ENCODE data around the gene KRTAP10-4. TPM values are rescaled to one million over a fixed set of nuclear protein-coding genes. Genes with fewer than 3 reads are reported as not detected.

KRTAP10-4 gene
- total and polyA plus RNA-seq, 2 donors (not counting 1 experiment from before 2014, with no cell fraction given): not detected

GRCh38 chr21:44598061-44598460 is 24.5 kb downstream of the KRTAP10-4 start:
- Mint-ChIP-seq H3K9me3 (ENCODE audit: insufficient read depth) (peaks cover 4% of the 10 kb centered on the region), H3K27me3 (peaks cover 21% of the 10 kb centered on the region), H3K4me1 (no peaks in the 10 kb centered on the region), H3K27ac (no peak overlapping the region), H3K4me3 (no peak overlapping the region)
- ChIA-PET POLR2A (no interaction called here), CTCF (no interaction called here)
- H3K27me3 ChIP-seq (replicated peaks in 1 of 4; ENCODE audit: control extremely low read depth in 1 of 4, control insufficient read depth in 3 of 4, insufficient read depth in 4 of 4, low read length in 3 of 4): peaks cover 0 to 6% (median 0%) of the 10 kb centered on the region in 4 experiments
- ATAC-seq (ENCODE audit: low read depth) (no peak), DNase-seq (no peak)
- no peaks in the 10 kb centered on the region for H3K36me3 ChIP-seq (replicated peaks in 1 of 2; ENCODE audit: control extremely low read depth in 1 of 2, control insufficient read depth in 1 of 2, extremely low read depth in 1 of 2, insufficient read depth in 2 of 2, low read length in 1 of 2)
- no peaks in the 10 kb centered on the region for H3K79me2 ChIP-seq (ENCODE audit: control insufficient read depth, insufficient read depth, low read length)
- H3K9ac ChIP-seq (ENCODE audit: low read length): no peak overlapping the region
- no peaks in the 10 kb centered on the region for H3K4me1 ChIP-seq (ENCODE audit: control insufficient read depth in 2 of 2, insufficient read depth in 2 of 2, low read length in 2 of 2)
- WGBS (ENCODE audit: insufficient coverage): 80% methylated on average over 10 of the region's 11 CpGs
- TF ChIP-seq EZH2 (IDR thresholded peaks at IDR 0.05; ENCODE audit: borderline replicate concordance, insufficient read depth, low read depth, low read length, poor library complexity, severe bottlenecking): no peak
- TF ChIP-seq, protein P1, sequence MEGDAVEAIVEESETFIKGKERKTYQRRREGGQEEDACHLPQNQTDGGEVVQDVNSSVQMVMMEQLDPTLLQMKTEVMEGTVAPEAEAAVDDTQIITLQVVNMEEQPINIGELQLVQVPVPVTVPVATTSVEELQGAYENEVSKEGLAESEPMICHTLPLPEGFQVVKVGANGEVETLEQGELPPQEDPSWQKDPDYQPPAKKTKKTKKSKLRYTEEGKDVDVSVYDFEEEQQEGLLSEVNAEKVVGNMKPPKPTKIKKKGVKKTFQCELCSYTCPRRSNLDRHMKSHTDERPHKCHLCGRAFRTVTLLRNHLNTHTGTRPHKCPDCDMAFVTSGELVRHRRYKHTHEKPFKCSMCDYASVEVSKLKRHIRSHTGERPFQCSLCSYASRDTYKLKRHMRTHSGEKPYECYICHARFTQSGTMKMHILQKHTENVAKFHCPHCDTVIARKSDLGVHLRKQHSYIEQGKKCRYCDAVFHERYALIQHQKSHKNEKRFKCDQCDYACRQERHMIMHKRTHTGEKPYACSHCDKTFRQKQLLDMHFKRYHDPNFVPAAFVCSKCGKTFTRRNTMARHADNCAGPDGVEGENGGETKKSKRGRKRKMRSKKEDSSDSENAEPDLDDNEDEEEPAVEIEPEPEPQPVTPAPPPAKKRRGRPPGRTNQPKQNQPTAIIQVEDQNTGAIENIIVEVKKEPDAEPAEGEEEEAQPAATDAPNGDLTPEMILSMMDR (IDR thresholded peaks at IDR 0.05): no peak
- no peak overlapping the region for H3K4me2 ChIP-seq (replicated peaks; ENCODE audit: low read depth, low read length, poor library complexity, severe bottlenecking)
- no peak overlapping the region for H2AFZ ChIP-seq (ENCODE audit: insufficient read depth, low read depth, low read length, poor library complexity, severe bottlenecking)
- no peak overlapping the region for H3K27ac ChIP-seq (ENCODE audit: low read length in 2 of 2)
- H3K9me3 ChIP-seq (ENCODE audit: control extremely low read depth in 1 of 3, control insufficient read depth in 2 of 3, insufficient read depth in 1 of 3, low read length in 2 of 3): peaks cover 0 to 10% (median 3%) of the 10 kb centered on the region in 3 donors
- no peaks in the 10 kb centered on the region for H4K20me1 ChIP-seq (ENCODE audit: control insufficient read depth, insufficient read depth, low read length, poor library complexity, severe bottlenecking)
- intact Hi-C loops (cut with micrococcal nuclease): no loop called here
- no peak overlapping the region for H3K4me3 ChIP-seq (ENCODE audit: control extremely low read depth in 1 of 5, extremely low read depth in 1 of 5, insufficient read depth in 1 of 5, low read depth in 2 of 5, low read length in 4 of 5)

GRCh38 chr21:44599264-44600029 is 25.9 kb downstream of the KRTAP10-4 start:
- Histone ChIP-seq H3K4me3 (ENCODE audit: control extremely low read depth in 1 of 5, extremely low read depth in 1 of 5, insufficient read depth in 1 of 5, low read depth in 2 of 5, low read length in 4 of 5) (no peak overlapping the region), H3K4me2 (replicated peaks; ENCODE audit: low read depth, low read length, poor library complexity, severe bottlenecking) (no peak overlapping the region), H3K9me3 (ENCODE audit: control extremely low read depth in 1 of 3, control insufficient read depth in 2 of 3, insufficient read depth in 1 of 3, low read length in 2 of 3) (peaks cover 0 to 19% (median 3%) of the 10 kb centered on the region in 3 donors), H3K36me3 (replicated peaks in 1 of 2; ENCODE audit: control extremely low read depth in 1 of 2, control insufficient read depth in 1 of 2, extremely low read depth in 1 of 2, insufficient read depth in 2 of 2, low read length in 1 of 2) (no peaks in the 10 kb centered on the region), H3K27me3 (replicated peaks in 1 of 4; ENCODE audit: control extremely low read depth in 1 of 4, control insufficient read depth in 3 of 4, insufficient read depth in 4 of 4, low read length in 3 of 4) (peaks cover 0 to 13% (median 0%) of the 10 kb centered on the region in 4 experiments), H3K27ac (ENCODE audit: low read length in 2 of 2) (no peak overlapping the region), H2AFZ (ENCODE audit: insufficient read depth, low read depth, low read length, poor library complexity, severe bottlenecking) (no peak overlapping the region), H3K9ac (ENCODE audit: low read length) (no peak overlapping the region), H3K4me1 (ENCODE audit: control insufficient read depth in 2 of 2, insufficient read depth in 2 of 2, low read length in 2 of 2) (no peaks in the 10 kb centered on the region), H3K79me2 (ENCODE audit: control insufficient read depth, insufficient read depth, low read length) (no peaks in the 10 kb centered on the region), H4K20me1 (ENCODE audit: control insufficient read depth, insufficient read depth, low read length, poor library complexity, severe bottlenecking) (no peaks in the 10 kb centered on the region)
- H3K27ac Mint-ChIP-seq: no peak overlapping the region
- 85% methylated on average over 8 of the region's 8 CpGs for WGBS (ENCODE audit: insufficient coverage)
- intact Hi-C loops (cut with micrococcal nuclease): no loop called here
- no peaks in the 10 kb centered on the region for H3K4me1 Mint-ChIP-seq
- TF ChIP-seq, protein P1 (IDR thresholded peaks at IDR 0.05): no peak
- TF ChIP-seq EZH2 (IDR thresholded peaks at IDR 0.05; ENCODE audit: borderline replicate concordance, insufficient read depth, low read depth, low read length, poor library complexity, severe bottlenecking): no peak
- H3K4me3 Mint-ChIP-seq: no peak overlapping the region
- CTCF ChIA-PET: no interaction called here
- H3K27me3 Mint-ChIP-seq: peaks cover 27% of the 10 kb centered on the region
- POLR2A ChIA-PET: no interaction called here
- no peak for DNase-seq
- no peak for ATAC-seq (ENCODE audit: low read depth)
- peaks cover 4% of the 10 kb centered on the region for H3K9me3 Mint-ChIP-seq (ENCODE audit: insufficient read depth)
